IPS DF 4.7 (cell line): ENCODE data around the gene RAB36.
"Not testable (repeated sequence)": the region's sequence is repeated elsewhere in the genome, so short reads cannot be mapped to it uniquely, and the experiment has no call there.

ENCODE experiments used
- DNase-seq: peaks from one replicate; pipeline ENCODE4 v3.0.0-alpha.2; 2013; ENCODE audit warnings: low spot score; ENCODE audit errors: extremely low read depth

Gene RAB36

GRCh38 chr22:23120415-23120899 is 24.8 kb upstream of the RAB36 start:
- no peak for DNase-seq

DNA sequence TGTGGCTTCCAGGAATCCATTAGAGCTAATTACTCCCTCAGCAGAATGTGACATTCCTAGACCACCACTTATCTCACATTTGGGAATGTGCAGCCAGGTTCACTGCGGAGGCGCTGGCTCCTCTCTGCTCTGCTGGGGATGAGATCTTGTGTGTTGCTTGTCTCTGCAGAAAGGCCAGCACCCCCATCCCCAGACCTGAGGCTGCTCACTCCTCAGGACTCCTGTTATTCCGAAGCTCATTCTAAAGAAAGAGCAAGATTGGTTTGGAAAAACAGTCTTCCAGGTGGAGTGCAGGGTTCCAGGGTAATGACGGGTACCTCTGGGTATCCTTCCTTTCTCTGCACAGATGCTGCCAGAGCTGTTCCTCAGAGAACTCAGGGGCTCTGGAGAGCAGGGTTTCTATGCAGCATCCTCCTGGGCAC is 24.3 kb upstream of the RAB36 start:
- DNase-seq: no peak

DNA sequence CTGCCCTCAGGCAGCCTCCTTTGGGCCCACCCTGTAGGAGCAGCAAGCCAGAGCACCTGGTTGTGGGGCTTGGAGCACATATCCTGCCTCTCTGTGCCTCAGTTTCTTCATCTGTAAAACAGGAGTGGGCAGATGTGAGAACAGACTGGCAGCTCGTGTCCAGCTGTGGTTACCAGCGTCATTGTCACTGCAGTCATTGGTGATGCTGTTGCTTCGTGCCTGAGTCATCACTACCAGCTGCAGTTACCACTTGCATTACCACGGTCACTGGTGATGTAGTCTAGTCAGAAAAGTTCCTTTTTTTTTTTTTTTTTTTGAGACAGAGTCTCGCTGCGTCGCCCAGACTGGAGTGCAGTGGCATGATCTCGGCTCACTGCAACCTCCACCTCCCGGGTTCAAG is 23.9 kb upstream of the RAB36 start:
- no peak for DNase-seq

DNA sequence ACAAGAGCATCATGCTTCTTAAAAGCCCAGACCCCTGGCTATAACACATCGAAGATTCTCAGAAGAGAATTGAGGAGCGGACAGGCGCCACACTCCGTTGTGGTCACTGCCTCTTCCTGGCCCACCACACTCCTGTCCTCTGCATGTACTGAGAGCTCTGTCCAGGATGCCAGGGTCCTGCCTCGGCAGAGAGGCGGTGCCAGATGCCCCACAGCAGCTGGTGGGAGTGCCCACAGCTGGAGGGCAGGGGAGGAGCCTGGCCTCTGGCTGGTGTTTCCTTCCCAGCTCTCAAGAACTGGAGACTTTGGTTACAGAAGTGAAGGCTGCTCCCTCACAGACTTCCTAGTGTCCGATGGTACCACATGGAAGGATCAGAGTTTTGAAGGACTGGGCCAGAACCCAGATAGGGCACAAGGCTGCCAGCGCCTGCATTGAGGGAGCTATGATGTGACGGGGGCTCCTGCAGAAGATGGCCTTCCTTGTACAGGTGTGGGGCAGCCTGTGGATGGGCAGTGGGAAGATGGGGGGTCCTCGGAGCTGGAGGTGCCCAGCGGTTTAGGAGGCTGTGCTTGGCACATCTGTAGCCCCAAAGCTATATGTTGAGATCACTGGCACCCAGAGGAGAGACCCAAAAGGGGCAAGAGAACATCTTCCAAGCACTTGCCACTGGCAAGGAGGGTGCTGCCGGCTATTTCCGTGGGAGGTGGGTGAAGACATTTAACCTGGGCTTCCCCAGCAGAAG is 22.9 kb upstream of the RAB36 start:
- no peak for DNase-seq

DNA sequence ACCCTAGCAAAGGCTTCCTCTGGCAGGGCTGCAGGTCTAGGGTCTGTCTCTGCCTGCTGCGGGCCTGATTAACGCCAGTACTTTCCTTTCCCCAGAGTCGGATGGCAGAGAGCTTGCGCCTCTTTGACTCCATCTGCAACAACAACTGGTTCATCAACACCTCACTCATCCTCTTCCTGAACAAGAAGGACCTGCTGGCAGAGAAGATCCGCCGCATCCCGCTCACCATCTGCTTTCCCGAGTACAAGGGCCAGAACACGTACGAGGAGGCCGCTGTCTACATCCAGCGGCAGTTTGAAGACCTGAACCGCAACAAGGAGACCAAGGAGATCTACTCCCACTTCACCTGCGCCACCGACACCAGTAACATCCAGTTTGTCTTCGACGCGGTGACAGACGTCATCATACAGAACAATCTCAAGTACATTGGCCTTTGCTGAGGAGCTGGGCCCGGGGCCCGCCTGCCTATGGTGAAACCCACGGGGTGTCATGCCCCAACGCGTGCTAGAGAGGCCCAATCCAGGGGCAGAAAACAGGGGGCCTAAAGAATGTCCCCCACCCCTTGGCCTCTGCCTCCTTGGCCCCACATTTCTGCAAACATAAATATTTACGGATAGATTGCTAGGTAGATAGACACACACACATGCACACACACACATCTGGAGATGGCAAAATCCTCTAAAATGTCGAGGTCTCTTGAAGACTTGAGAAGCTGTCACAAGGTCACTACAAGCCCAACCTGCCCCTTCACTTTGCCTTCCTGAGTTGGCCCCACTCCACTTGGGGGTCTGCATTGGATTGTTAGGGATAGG is 22.1 kb upstream of the RAB36 start:
- no peak for DNase-seq

DNA sequence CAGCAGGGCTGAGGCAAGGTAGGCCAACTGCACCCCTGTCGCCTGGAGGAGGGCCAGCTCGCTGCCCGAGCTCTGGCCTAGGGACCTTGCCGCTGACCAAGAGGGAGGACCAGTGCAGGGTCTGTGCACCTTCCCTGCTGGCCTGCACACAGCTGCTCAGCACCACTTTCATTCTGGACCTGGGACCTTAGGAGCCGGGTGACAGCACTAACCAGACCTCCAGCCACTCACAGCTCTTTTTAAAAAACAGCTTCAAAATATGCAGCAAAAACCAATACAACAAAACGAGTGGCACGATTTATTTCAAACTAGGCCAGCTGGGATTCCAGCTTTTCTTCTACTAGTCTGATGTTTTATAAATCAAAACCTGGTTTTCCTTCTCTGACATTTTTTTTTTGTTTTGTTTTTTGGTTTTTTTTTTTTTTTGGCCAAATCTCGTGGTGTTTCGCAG is 21.4 kb upstream of the RAB36 start:
- no peak for DNase-seq

DNA sequence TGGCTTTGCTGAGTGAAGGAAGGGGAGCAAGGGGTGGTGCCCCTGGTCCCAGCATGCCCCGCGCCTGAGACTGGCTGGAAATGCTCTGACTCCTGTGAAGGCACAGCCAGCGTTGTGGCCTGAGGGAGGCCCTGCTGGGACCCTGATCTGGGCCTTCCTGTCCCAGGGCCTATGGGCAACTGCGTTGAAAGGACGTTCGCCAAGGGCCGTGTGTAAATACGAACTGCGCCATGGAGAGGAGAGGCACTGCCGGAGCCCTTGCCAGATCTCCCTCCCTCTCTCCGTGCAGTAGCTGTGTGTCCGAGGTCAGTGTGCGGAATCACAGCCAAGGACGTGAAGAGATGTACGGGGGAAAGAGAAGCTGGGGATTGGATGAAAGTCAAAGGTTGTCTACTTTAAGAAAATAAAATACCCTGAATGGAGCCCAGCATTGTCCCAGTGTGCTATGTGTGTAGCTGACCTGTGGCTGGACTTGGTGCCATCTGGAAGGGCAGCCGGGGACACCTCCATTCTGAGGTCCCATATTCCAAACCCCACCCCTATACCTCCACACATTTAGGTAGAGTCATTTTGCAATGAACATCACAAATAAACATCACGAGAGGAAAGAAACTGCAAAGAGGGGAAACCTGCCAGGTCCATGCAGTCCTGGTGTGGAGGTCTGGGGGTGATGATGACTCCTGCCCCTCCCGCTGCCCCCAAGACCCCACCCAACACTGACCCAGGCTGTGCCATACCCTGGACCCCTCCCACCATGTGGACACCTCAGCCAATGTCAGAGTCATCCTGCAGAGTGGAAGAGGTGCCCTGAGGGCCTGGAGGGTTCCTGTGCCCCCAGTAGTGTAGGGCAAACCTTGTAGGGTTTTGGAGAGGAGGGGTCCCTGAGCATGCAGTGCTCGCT is 20.4 kb upstream of the RAB36 start:
- no peak for DNase-seq

GRCh38 chr22:23125512-23126103 is 19.7 kb upstream of the RAB36 start:
- no peak for DNase-seq

DNA sequence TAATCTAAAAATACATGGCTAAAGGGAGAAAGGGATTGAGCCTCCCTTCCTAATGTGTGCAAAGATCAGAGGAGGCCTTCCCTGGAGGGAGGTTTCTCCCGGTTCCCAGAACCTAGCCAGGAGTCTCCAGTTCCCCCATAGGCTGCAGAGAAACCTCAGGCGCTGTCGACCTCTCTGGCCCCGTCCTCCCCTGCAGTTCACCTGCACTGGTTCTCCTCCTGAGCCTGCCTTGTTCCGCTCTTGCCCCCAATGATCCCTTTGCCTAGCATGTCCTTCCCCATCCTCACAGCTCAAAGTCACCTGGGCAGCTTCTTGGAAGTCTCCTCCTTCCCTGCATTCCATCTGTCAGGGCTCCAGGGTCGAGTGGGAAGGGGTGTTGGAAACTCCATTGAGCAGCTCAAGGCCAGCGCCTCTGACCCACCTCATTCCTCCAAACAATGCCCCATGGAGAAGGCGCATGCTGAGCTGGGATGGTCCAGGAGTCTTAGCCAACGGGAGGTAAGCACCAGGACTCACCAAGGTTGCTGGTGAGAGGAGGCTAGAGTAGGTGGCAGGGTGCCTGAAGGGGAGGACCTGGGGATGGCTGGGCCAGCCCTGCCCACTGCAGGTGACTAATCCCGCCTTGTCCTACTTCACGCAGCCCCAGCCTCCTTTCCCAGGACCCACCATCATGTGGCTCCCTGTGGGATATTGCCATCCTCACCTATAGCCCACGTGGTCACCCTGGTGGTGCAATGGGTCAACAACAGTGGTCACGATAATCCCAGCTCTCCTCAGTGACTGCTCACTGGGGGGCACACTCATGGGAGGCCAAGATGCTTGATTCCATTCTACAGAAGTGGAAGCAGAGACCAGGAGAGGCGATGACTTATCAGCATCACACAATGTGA is 18.9 kb upstream of the RAB36 start:
- no peak for DNase-seq

GRCh38 chr22:23127055-23127756 is 18.1 kb upstream of the RAB36 start:
- DNase-seq: no peak

DNA sequence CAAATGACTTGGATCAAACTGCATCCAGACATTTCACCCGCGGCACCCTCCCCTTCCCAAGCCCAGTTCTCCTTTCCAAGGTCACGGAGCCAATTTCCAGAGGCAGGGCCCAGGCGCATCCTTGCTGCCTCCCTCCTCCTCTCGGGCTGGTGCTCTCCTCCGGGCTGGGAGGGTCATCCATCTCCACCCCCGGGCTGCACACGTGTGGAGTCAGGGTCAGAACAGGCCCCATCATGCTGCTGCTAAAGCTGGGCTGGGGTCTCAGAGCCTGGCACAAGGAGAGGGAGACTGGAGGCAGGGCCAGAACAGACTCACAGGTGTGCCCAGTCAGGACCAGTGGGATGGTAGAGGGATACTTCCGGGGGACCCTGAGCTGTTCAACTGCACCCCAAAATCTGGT is 17.5 kb upstream of the RAB36 start:
- DNase-seq: no peak

- no peak for DNase-seq
Measured at GRCh38 chr22:23128269-23129108, 16.8 kb upstream of the RAB36 start.

DNA sequence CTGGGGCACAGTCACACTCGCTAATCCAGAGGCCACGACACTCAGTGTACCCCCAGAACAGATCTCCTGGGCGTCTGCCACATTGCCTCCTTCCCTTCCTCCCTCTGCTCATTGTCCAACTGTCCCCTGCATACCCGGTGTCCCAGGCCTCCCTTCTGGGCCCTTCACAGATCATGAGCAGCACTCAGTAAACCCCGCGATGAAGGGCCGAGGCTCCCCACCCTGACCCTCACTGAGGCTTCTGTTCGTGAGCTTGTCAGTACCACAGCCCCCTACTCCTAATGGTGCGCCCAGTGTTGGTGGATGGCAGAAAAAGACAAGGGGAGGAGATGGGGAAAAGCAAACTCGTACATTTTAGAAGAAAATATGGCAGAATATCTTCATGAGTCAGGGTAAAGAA is 16.1 kb upstream of the RAB36 start:
- DNase-seq: no peak

DNA sequence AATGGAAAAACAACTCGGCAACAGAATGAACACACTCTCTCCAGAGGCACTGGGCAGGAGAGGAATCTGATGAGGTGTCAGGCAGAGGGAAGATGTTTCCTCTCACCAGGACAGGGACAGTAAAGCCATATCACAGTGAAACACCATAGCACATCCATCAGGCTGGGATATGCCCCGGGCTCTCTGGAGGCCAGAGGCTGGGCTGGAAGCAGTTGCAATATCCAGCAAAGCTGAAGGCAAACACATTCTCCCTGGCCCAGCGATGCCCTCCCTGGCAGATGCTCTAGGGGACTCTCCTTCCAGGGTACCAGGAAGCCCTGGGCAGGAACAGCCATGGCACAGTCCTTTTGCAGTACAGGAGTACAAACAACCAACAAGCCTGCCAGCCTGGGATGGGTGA is 14.6 kb upstream of the RAB36 start:
- DNase-seq: no peak

GRCh38 chr22:23131931-23132330 is 13.3 kb upstream of the RAB36 start:
- DNase-seq: no peak

DNA sequence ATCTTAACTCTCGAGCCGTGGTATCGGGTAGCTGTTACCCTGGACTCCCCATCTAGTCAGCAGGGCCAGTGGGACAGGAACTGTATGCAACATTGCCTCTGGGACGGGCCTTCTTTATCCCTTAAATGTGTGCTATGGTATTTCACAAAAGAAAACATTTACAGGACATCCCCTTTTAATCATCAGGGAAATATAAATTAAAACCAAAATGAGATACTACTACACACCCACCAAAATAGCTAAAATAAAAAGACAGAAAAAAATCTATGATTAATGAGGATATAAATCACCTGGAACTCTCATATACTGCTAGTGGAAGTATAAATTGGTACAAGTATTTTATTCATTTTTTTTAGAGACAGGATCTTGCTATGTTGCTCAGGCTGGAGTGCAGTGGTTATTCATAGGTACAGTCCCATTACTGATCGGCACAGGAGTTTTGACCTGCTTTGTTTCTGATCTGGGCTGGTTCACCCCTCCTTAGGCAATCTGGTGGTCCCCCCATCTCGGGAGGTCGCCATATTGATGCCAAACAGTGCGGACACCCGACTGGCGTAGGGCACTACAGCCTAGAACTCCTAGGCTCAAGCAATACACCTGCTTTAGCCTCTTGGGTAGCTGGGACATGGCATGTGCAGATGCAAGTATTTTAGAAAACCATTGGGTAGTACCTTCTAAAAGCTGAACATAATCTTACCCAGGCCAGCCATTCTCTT is 12.7 kb upstream of the RAB36 start:
- DNase-seq: no peak

DNA sequence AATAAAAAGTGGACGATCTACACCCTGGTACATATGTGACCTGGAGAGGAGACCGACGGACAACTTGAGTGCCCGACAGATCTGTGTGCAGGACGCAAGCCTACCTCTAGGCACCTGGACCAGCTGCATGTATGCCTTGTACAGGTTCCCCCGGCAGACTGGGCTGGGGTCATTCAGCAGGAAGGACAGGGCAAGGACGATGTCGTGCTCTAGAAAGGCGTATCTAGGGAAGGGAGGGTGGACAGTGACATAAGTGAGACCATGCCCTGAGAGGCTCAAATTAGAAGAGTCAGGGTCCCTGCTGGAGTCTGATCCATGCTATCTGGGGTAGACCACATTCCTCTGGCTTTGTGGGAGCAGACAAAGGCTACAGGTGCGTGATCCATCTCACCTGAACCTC is 11.4 kb upstream of the RAB36 start:
- no peak for DNase-seq

DNA sequence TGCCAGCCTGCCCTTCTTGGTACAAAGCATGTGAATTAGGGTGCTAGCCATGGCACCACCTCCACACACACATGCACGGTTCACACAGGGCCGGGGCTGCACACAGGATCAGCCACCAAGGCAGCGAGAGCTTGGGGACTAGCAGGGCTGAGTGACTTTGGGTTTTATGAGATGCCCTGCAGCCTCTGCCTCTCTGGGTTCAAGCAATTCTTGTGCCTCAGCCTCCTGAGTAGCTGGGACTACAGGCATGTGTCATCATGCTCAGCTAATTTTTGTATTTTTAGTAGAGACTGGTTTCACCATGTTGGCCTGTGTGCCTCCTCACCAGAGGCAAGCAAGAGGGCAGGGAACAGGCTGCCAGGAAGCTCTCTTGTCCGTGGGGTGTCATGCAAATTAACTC is 8.3 kb upstream of the RAB36 start:
- not testable (repeated sequence) for DNase-seq
